ENCODE measurements around the gene MFSD1.

- TF ChIP-seq CTCF (IDR thresholded peaks at IDR 0.05; ENCODE audit: borderline replicate concordance, extremely low read depth, low read length, poor library complexity, severe bottlenecking) (no peak), EZH2 (IDR thresholded peaks at IDR 0.05; ENCODE audit: borderline replicate concordance, low read depth, low read length, severe bottlenecking) (no peak)
These were observed 9.2 kb downstream of the MFSD1 start for GRCh38 chr3:158810823-158811724.
